22Rv1 (cell line): ENCODE results near the gene PALS2.

Source experiments
- H3K27ac ChIP-seq: fragments of 450-650 bp; 2 replicates; pipeline ENCODE4 v1.5.1; 2017
- CTCF ChIP-seq: fragments of 450-650 bp; IDR thresholded peaks from 2 replicates; pipeline ENCODE4 v1.5.1; 2017; ENCODE audit warnings: mild to moderate bottlenecking
- ZFX ChIP-seq: fragments of 450-650 bp; IDR thresholded peaks from 2 replicates; pipeline ENCODE4 v1.6.1; 2017; ENCODE audit warnings: antibody characterized with exemption, borderline replicate concordance

PALS2 gene

GRCh38 chr7:24622646-24623182, 49.5 kb downstream of the PALS2 start:
- no peak for TF ChIP-seq ZFX
- TF ChIP-seq CTCF, result no peak
- no peak overlapping the region for H3K27ac ChIP-seq
